Ascending aorta (tissue), 2 donors: ENCODE data around the gene MNX1. TPM values are rescaled to one million over a fixed set of nuclear protein-coding genes. Genes with fewer than 3 reads are reported as not detected.

Experiments
- DNase-seq, 2 donors: peaks; one replicate each; pipeline ENCODE4 v3.0.0-alpha.2; 2019; ENCODE audit warnings: low spot score in 2 of 2
- H3K27ac ChIP-seq, 2 donors: fragments of 200-600 bp; sonication (generic); one replicate each; pipeline ENCODE4 v1.5.1; 2016 to 2017; ENCODE audit warnings: mild to moderate bottlenecking in 1 of 2
- H3K27me3 ChIP-seq: fragments of 200-600 bp; sonication (generic); one replicate; pipeline ENCODE4 v1.5.1; 2017
- H3K36me3 ChIP-seq, 2 donors: fragments of 200-600 bp; sonication (generic); one replicate each; pipeline ENCODE4 v1.5.1; 2016
- H3K4me1 ChIP-seq, 2 donors: fragments of 200-600 bp; sonication (generic); one replicate each; pipeline ENCODE4 v1.5.1; 2016 to 2017; ENCODE audit warnings: mild to moderate bottlenecking in 1 of 2
- H3K4me3 ChIP-seq, 2 donors: fragments of 200-600 bp; sonication (generic); one replicate each; pipeline ENCODE4 v1.5.1; 2016 to 2017; ENCODE audit warnings: mild to moderate bottlenecking in 1 of 2
- H3K9me3 ChIP-seq, 2 donors: fragments of 200-600 bp; sonication (generic); one replicate each; pipeline ENCODE4 v1.5.1; 2016
- intact Hi-C: fragments of 100-400 bp; cut with DNase I; formaldehyde crosslinking; loops from one replicate; pipeline ENCODE4 v1.15.1; 2023
- total RNA-seq: library from RNA; depleted of rRNA; stranded (reverse); fragments of >200 nt; gene quantifications from one replicate; pipeline ENCODE4 v1.1.0, GENCODE V29; 2016
- TF ChIP-seq, protein P1 (sequence below), 3 experiments: fragments of 200-600 bp in 2 of 3; fragments of 450-650 bp in 1 of 3; sonication (generic) in 2 of 3; IDR thresholded peaks; one replicate each; pipeline ENCODE4 v1.5.1; 2016 to 2019; ENCODE audit warnings: antibody characterized with exemption in 3 of 3, mild to moderate bottlenecking in 1 of 3, moderate library complexity in 1 of 3

MNX1 gene
- total RNA-seq, 1 donor from 2014 or later = not detected

DNA sequence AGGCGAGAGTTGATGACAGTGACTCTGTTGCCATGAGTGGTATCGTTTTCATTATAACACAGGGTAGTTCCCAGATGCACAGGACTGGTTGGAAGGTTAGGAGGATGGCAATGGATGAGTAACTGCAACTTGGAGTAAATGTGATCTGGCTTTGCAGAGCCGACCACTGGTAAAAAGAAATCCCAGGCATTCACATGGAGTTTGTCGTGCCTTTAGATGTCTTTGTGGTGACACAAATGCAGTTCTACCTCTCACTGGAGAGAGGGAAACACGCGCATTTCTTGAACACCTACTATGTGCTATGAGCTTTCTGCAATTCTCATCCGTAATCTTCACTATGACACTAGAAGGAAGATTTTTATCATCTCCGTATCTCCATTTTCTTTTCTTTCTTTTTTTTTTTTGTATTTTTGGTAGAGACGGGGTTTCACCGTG, 1.7 kb upstream of the MNX1 start:
- no peak for DNase-seq
- TF ChIP-seq, protein P1, sequence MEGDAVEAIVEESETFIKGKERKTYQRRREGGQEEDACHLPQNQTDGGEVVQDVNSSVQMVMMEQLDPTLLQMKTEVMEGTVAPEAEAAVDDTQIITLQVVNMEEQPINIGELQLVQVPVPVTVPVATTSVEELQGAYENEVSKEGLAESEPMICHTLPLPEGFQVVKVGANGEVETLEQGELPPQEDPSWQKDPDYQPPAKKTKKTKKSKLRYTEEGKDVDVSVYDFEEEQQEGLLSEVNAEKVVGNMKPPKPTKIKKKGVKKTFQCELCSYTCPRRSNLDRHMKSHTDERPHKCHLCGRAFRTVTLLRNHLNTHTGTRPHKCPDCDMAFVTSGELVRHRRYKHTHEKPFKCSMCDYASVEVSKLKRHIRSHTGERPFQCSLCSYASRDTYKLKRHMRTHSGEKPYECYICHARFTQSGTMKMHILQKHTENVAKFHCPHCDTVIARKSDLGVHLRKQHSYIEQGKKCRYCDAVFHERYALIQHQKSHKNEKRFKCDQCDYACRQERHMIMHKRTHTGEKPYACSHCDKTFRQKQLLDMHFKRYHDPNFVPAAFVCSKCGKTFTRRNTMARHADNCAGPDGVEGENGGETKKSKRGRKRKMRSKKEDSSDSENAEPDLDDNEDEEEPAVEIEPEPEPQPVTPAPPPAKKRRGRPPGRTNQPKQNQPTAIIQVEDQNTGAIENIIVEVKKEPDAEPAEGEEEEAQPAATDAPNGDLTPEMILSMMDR (IDR thresholded peaks at IDR 0.05) = no peak
- no peak overlapping the region for H3K27ac ChIP-seq
- H3K27me3 ChIP-seq = peaks cover 11% of the 10 kb centered on the region
- H3K36me3 ChIP-seq = no peaks in the 10 kb centered on the region
- no peaks in the 10 kb centered on the region for H3K9me3 ChIP-seq
- intact Hi-C loops = no loop called here
- H3K4me3 ChIP-seq = no peak overlapping the region
- H3K4me1 ChIP-seq = peaks cover 2 to 3% of the 10 kb centered on the region in 2 donors

DNA sequence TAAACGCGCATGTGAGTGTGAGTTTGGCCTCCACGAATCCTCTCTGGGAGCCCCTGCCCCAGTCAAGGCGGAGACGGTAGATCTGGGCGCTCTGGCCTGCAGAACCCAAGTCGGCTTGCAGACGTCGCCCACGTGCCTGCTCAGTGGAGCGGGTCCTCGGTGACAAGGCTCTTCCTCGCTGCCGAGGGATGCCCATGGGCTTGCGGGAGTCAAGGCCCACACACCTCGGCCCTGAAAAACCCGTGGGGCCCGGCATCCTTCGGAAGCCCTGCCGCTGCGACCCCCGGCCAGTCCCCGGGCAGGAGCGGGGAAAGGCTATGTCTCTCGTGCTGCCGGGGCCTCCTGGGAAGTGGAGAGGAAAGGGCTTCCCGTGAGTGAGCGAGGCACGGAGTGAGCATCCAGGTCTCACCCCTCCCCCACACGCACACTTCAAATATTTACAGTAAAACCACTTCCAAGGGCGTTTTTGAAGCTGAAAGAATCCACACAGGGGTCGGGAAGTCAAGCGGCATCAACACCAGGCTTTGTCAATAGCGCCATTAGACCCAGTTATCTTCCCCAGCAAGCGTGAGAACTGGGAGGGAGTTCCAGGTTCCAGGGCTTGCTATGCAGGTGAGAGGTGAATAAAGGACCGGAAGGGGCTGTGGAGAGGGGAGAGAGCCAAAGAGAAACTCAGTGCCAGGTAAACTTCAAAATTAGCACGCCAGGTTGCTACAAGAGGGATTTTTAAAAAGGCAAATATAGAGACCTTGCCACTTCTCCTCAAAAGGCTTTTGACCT, 1.1 kb upstream of the MNX1 start:
- H3K9me3 ChIP-seq = no peaks in the 10 kb centered on the region
- intact Hi-C loops = no loop called here
- TF ChIP-seq, protein P1 (IDR thresholded peaks at IDR 0.05) = no peak
- no peak for DNase-seq
- no peak overlapping the region for H3K27ac ChIP-seq
- H3K4me1 ChIP-seq = peaks cover 2 to 3% of the 10 kb centered on the region in 2 donors
- H3K27me3 ChIP-seq = peaks cover 13% of the 10 kb centered on the region
- H3K4me3 ChIP-seq = peak overlapping the region in 1 of 2 donors; percentile 61
- no peaks in the 10 kb centered on the region for H3K36me3 ChIP-seq

DNA sequence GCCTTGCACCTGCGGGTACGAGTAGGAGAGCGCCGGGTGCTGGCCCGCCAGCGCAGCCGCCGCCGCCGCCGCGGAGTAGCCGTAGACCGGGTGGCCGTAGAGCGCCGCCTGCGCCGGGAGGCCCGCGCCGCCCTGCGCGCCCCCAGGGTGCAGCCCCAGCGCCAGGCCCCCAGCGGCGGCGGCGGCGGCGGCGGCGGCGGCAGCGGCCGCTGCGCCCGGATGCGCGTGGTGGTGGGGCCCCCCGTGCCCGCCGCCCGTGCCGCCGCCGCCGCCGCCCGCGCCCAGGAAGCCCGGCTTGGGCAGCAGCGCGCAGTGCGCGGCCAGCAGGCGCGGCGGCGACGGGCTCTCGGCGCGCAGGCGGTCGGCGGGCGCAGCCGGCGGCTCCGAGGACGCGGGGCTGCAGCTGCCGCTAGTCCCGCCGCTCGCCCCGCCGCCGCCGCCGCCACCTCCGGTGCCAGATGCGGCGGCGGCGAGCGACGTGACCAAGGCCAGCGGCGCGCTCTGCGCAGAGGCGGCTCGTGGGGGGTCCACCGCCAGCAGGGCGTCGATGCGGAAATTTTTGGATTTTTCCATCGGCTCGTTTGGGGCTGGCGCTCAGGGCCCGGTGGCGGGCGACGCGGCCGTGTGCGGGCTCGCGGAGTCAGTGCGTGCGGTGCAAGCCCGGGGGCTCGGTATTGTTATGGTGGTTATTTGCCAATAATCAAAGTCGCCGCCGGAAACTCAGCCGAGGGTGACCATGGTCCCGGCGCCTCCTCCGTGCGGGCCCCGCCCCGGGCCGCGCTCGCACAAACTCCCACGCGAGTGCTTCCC, 480 bp downstream of the MNX1 start:
- Histone ChIP-seq H3K36me3 (no peaks in the 10 kb centered on the region), H3K4me3 (peak overlapping the region; percentile 47 to 61), H3K9me3 (no peaks in the 10 kb centered on the region), H3K27ac (no peak overlapping the region), H3K27me3 (peaks cover 20% of the 10 kb centered on the region), H3K4me1 (peaks cover 2 to 3% of the 10 kb centered on the region in 2 donors)
- TF ChIP-seq, protein P1 (IDR thresholded peaks at IDR 0.05) = no peak
- DNase-seq = no peak
- intact Hi-C loops = no loop called here

DNA sequence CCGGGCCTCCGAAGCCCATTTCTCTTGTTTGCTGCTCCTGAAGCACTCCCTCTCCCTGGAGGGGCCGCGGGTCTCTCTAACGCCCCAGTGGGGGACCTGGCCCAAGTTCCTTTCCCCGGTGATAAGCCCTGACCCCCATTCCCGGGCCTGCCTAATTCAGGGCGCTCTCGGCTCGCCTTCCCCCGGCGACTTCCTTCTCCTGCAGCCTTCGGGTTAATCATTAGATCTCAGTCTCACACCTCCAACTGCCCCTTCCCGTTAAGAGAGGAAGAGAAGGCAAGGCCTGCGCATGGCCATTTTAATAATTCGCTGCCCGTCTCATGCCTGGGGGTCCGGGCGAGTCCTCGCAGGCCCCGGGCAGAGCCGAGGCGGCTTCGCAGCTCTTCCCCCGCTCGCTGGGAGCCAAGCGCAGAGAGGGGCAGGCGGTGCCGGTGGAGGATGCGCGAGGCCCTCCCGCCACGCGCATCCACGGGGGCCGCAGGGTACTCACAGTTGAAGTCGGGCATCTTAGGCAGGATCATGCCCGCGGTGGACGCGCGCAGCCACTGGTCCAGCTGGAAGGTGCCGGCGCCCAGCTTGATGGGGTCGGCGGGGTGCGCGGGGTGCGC, 1.2 kb downstream of the MNX1 start:
- peaks cover 24% of the 10 kb centered on the region for H3K27me3 ChIP-seq
- no peak for DNase-seq
- H3K9me3 ChIP-seq = no peaks in the 10 kb centered on the region
- peak overlapping the region in 1 of 2 donors; percentile 35 for H3K4me3 ChIP-seq
- intact Hi-C loops = no loop called here
- no peaks in the 10 kb centered on the region for H3K36me3 ChIP-seq
- H3K27ac ChIP-seq = no peak overlapping the region
- TF ChIP-seq, protein P1 (IDR thresholded peaks at IDR 0.05) = no peak
- peaks cover 2 to 3% of the 10 kb centered on the region in 2 donors for H3K4me1 ChIP-seq

DNA sequence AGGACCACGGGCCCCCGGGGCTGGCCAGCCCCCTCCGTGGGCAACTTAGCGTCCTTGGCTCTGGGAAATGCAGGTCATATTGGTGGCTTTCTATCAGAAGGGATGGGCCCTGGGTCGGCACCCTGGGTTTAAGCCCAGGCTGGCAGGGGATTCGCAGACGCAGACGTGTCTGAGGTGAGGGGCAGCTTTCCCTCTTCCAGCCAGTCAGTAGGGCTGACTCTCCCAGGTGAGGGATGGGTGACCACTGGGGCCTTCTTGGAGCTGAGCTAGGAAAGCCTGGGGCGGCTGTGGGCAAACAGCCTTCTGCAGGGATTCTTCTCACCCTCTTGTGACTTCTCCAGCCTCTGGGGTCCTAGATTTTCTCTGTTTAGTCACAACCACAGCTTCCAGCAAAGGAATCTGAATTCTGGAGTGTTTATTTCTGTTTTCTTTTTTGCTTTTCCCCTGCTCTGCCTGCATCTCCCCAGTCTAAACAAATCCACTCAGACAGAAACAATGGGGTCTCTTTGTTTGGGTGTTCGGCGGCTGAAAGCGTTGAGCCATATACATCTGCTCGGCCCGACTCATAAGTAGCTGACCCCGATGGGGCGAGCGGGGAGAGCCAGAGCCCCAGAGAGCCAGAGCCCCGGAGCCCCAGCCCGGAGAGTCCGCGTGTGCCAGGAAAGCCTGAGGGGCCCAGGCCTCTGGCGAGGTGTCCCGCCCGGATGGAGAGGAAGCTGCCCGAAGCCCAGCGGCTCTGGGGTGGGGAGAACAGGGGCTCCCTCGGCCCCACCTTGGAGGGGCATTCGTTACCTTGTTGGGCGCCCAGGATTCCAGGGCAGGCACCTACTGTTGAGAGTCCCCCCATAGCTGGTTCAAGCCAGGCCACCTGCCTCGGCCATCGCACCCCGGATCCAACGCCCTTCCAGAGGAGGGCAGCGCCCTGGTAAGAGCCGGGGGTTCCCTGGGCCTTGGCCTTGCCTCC, 2.0 kb downstream of the MNX1 start:
- no peak overlapping the region for H3K27ac ChIP-seq
- intact Hi-C loops = no loop called here

More for the DNA sequence above, 2.0 kb downstream of the MNX1 start:
- DNase-seq = no peak
- Histone ChIP-seq H3K36me3 (no peaks in the 10 kb centered on the region), H3K9me3 (no peaks in the 10 kb centered on the region), H3K4me3 (no peak overlapping the region), H3K27me3 (peaks cover 32% of the 10 kb centered on the region), H3K4me1 (peaks cover 2 to 3% of the 10 kb centered on the region in 2 donors)
- TF ChIP-seq, protein P1 (IDR thresholded peaks at IDR 0.05) = no peak
